ENCODE measurements around the gene DNAJC11.
A peak's percentile ranks its signal among the peaks of the same experiment; 100 is the strongest.

DNAJC11 gene

GRCh38 chr1:6619045-6619444, 82.6 kb downstream of the DNAJC11 start:
- DNase-seq (ENCODE audit: low read depth in 1 of 2, low spot score in 1 of 2): no peak
- H3K27me3 ChIP-seq (ENCODE audit: insufficient read depth, poor library complexity, severe bottlenecking): no peaks in the 10 kb centered on the region
- no peak overlapping the region for H3K4me3 ChIP-seq (replicated peaks; ENCODE audit: insufficient read depth, low read length)
- H3K27ac ChIP-seq (replicated peaks): no peak overlapping the region
- TF ChIP-seq CTCF (IDR thresholded peaks at IDR 0.05; ENCODE audit: insufficient read depth, low read length) (no peak), REST (IDR thresholded peaks at IDR 0.05; ENCODE audit: insufficient replicate concordance, low read depth) (no peak), GABPA (IDR thresholded peaks at IDR 0.05; ENCODE audit: low read depth) (no peak), SPI1 (IDR thresholded peaks at IDR 0.05; ENCODE audit: borderline replicate concordance, low read depth) (no peak), POLR2AphosphoS5 (IDR thresholded peaks at IDR 0.05; ENCODE audit: low read depth) (no peak)

- TF ChIP-seq SPI1 (IDR thresholded peaks at IDR 0.05; ENCODE audit: borderline replicate concordance, low read depth) (no peak), CTCF (IDR thresholded peaks at IDR 0.05; ENCODE audit: insufficient read depth, low read length) (no peak), POLR2AphosphoS5 (IDR thresholded peaks at IDR 0.05; ENCODE audit: low read depth) (no peak), REST (IDR thresholded peaks at IDR 0.05; ENCODE audit: insufficient replicate concordance, low read depth) (no peak), GABPA (IDR thresholded peaks at IDR 0.05; ENCODE audit: low read depth) (no peak)
- DNase-seq (ENCODE audit: low read depth in 1 of 2, low spot score in 1 of 2): no peak
- Histone ChIP-seq H3K27me3 (ENCODE audit: insufficient read depth, poor library complexity, severe bottlenecking) (no peaks in the 10 kb centered on the region), H3K27ac (replicated peaks) (no peak overlapping the region), H3K4me3 (replicated peaks; ENCODE audit: insufficient read depth, low read length) (peak overlapping the region; percentile 83)
Observed at GRCh38 chr1:6614929-6615785, 86.5 kb downstream of the DNAJC11 start.

- no peak for DNase-seq (ENCODE audit: low read depth in 1 of 2, low spot score in 1 of 2)
- H3K4me3 ChIP-seq (replicated peaks; ENCODE audit: insufficient read depth, low read length): peak overlapping the region; percentile 83
- TF ChIP-seq GABPA (IDR thresholded peaks at IDR 0.05; ENCODE audit: low read depth) (no peak), SPI1 (IDR thresholded peaks at IDR 0.05; ENCODE audit: borderline replicate concordance, low read depth) (no peak), CTCF (IDR thresholded peaks at IDR 0.05; ENCODE audit: insufficient read depth, low read length) (no peak), POLR2AphosphoS5 (IDR thresholded peaks at IDR 0.05; ENCODE audit: low read depth) (no peak), REST (IDR thresholded peaks at IDR 0.05; ENCODE audit: insufficient replicate concordance, low read depth) (no peak)
- peak overlapping the region; percentile 52 for H3K27ac ChIP-seq (replicated peaks)
- no peaks in the 10 kb centered on the region for H3K27me3 ChIP-seq (ENCODE audit: insufficient read depth, poor library complexity, severe bottlenecking)
Observed at GRCh38 chr1:6614019-6614928, 87.3 kb downstream of the DNAJC11 start.

Data from HL-60 (cell line).